PC-9 (cell line): ENCODE data around the gene EXOC4. TPM values are rescaled to one million over a fixed set of nuclear protein-coding genes. Genes with fewer than 3 reads are reported as not detected.

Experiments
- BruUV-seq: library from RNA; stranded (reverse); fragments of 400-500 nt; replicated peaks from 2 replicates; lab custom pipeline; 2021; lab: Mats Ljungman, UMichigan
- CTCF ChIA-PET: fragments of 300-600 bp; sonication (Branson Sonifier 250); formaldehyde crosslinking; loops from one replicate; lab custom pipeline; 2022; ENCODE audit warnings: antibody characterized with exemption; lab: Charles Lee
- POLR2A ChIA-PET: fragments of 300-600 bp; sonication (Branson Sonifier 250); formaldehyde crosslinking; loops from one replicate; lab custom pipeline; 2022; ENCODE audit warnings: antibody characterized with exemption; ENCODE audit not compliant: unreplicated experiment; lab: Charles Lee
- DNase-seq, 2 experiments: peaks; one replicate each; pipeline versions ENCODE4 v3.0.0 to v3.0.0-alpha.2; 2015 to 2022; ENCODE audit warnings: mixed read lengths in 1 of 2
- H2AFZ ChIP-seq: fragments of 200-600 bp; sonication (generic); 2 replicates; pipeline ENCODE4 v1.8.1; 2017; ENCODE audit warnings: antibody characterized with exemption
- H3F3A ChIP-seq: fragments of 200-600 bp; sonication (generic); 2 replicates; pipeline ENCODE4 v1.8.1; 2017; ENCODE audit warnings: antibody characterized with exemption, mild to moderate bottlenecking, low read depth; ENCODE audit not compliant: insufficient read depth
- H3K27ac ChIP-seq: fragments of 200-600 bp; sonication (generic); 2 replicates; pipeline ENCODE4 v1.6.1; 2016; ENCODE audit warnings: mixed run types
- H3K27me3 ChIP-seq: fragments of 200-600 bp; sonication (generic); 2 replicates; pipeline ENCODE4 v1.6.1; 2016; ENCODE audit warnings: low read depth, mixed run types; ENCODE audit not compliant: insufficient read depth
- H3K36me3 ChIP-seq: fragments of 200-600 bp; sonication (generic); 2 replicates; pipeline ENCODE4 v1.6.1; 2016; ENCODE audit warnings: low read depth, mixed run types
- H3K4me1 ChIP-seq: fragments of 200-600 bp; sonication (generic); replicated peaks from 2 replicates; pipeline ENCODE4 v1.6.1; 2016; ENCODE audit warnings: mixed run types; ENCODE audit not compliant: insufficient read depth
- H3K4me2 ChIP-seq: fragments of 200-600 bp; sonication (generic); 2 replicates; pipeline ENCODE4 v1.6.1; 2017; ENCODE audit warnings: mixed run types
- H3K4me3 ChIP-seq: fragments of 200-600 bp; sonication (generic); 2 replicates; pipeline ENCODE4 v1.6.1; 2016; ENCODE audit warnings: mixed run types
- H3K79me2 ChIP-seq: fragments of 200-600 bp; sonication (generic); 2 replicates; pipeline ENCODE4 v1.6.1; 2017; ENCODE audit warnings: low read depth, mixed run types
- H3K9me2 ChIP-seq: fragments of 200-600 bp; sonication (generic); 2 replicates; pipeline ENCODE4 v1.8.1; 2017; ENCODE audit warnings: mild to moderate bottlenecking; ENCODE audit not compliant: insufficient read depth
- H3K9me3 ChIP-seq: fragments of 200-600 bp; sonication (generic); 2 replicates; pipeline ENCODE4 v1.8.1; 2016; ENCODE audit warnings: low read depth; ENCODE audit not compliant: insufficient read depth
- H4K20me1 ChIP-seq: fragments of 200-600 bp; sonication (generic); 2 replicates; pipeline ENCODE4 v1.8.1; 2017; ENCODE audit not compliant: insufficient read depth
- CTCF ChIP-seq: fragments of 200-600 bp; sonication (generic); conservative IDR thresholded peaks from 2 replicates; pipeline ENCODE4 v1.6.1; 2017; ENCODE audit warnings: mixed run types, antibody characterized with exemption, mild to moderate bottlenecking, moderate library complexity
- EZH2 ChIP-seq: fragments of 200-600 bp; sonication (generic); IDR thresholded peaks from 2 replicates; pipeline ENCODE4 v1.8.0; 2017; ENCODE audit warnings: antibody characterized with exemption, low read depth
- intact Hi-C: fragments of 100-400 bp; cut with micrococcal nuclease; formaldehyde crosslinking; loops from one replicate; pipeline ENCODE4 v1.10.0; 2022; ENCODE audit not compliant: unreplicated experiment
- total RNA-seq: library from RNA; stranded (reverse); gene quantifications from 2 replicates; pipeline ENCODE4 v1.2.3, GENCODE V29; 2021

EXOC4 gene
- total RNA-seq, 1 experiment from 2014 or later = 101 TPM

GRCh38 chr7:133535308-133535707 is 282.4 kb downstream of the EXOC4 start:
- Histone ChIP-seq H3K4me2 (no peak overlapping the region), H3K79me2 (no peaks in the 10 kb centered on the region), H3K27ac (no peak overlapping the region), H2AFZ (no peak overlapping the region), H3K4me3 (no peak overlapping the region), H3K27me3 (no peaks in the 10 kb centered on the region), H3K9me2 (no peaks in the 10 kb centered on the region), H3K9me3 (no peaks in the 10 kb centered on the region), H4K20me1 (no peaks in the 10 kb centered on the region), H3F3A (no peaks in the 10 kb centered on the region), H3K4me1 (no peaks in the 10 kb centered on the region), H3K36me3 (no peaks in the 10 kb centered on the region)
- no peak for DNase-seq
- ChIA-PET POLR2A (no interaction called here), CTCF (no interaction called here)
- no TSS peak for BruUV-seq
- intact Hi-C loops = no loop called here
- TF ChIP-seq CTCF (no peak), EZH2 (no peak)

- H3K79me2 ChIP-seq = no peaks in the 10 kb centered on the region
- no peak overlapping the region for H3K4me3 ChIP-seq
- H3K9me2 ChIP-seq = 0 out of 2 replicates have a peak, but pooled peaks cover 5% of the 10 kb centered on the region
- H3K27ac ChIP-seq = no peak overlapping the region
- H3K4me2 ChIP-seq = no peak overlapping the region
- intact Hi-C loops = no loop called here
- ChIA-PET POLR2A (no interaction called here), CTCF (no interaction called here)
- TF ChIP-seq CTCF (no peak), EZH2 (no peak)
- no peaks in the 10 kb centered on the region for H3F3A ChIP-seq
- no peak for DNase-seq
- no peaks in the 10 kb centered on the region for H3K4me1 ChIP-seq
- H4K20me1 ChIP-seq = no peaks in the 10 kb centered on the region
- no peaks in the 10 kb centered on the region for H3K27me3 ChIP-seq
- H2AFZ ChIP-seq = no peak overlapping the region
- H3K9me3 ChIP-seq = no peaks in the 10 kb centered on the region
- BruUV-seq = no TSS peak
- H3K36me3 ChIP-seq = no peaks in the 10 kb centered on the region
These were observed 283.6 kb downstream of the EXOC4 start for GRCh38 chr7:133536450-133536849.

- ChIA-PET POLR2A (no interaction called here), CTCF (no interaction called here)
- Histone ChIP-seq H3K4me3 (no peak overlapping the region), H3K79me2 (no peaks in the 10 kb centered on the region), H2AFZ (no peak overlapping the region), H3K4me1 (no peaks in the 10 kb centered on the region), H3K9me3 (no peaks in the 10 kb centered on the region), H3K27me3 (no peaks in the 10 kb centered on the region), H3K27ac (no peak overlapping the region), H3F3A (no peaks in the 10 kb centered on the region), H3K4me2 (no peak overlapping the region), H4K20me1 (no peaks in the 10 kb centered on the region), H3K9me2 (0 out of 2 replicates have a peak, but pooled peaks cover 5% of the 10 kb centered on the region), H3K36me3 (no peaks in the 10 kb centered on the region)
- DNase-seq = no peak
- no peak for TF ChIP-seq CTCF
- intact Hi-C loops = no loop called here
- BruUV-seq = no TSS peak
These were observed 286.1 kb downstream of the EXOC4 start for GRCh38 chr7:133539016-133539415.
